K562 (cell line): ENCODE results near the gene SNX18. TPM values are rescaled to one million over a fixed set of nuclear protein-coding genes. Genes with fewer than 3 reads are reported as not detected.

Experiments
- ATAC-seq: fragments of 200-7000 bp; cut with Tn5 transposase; 3 replicates; pipeline ENCODE4 v1.9.1; 2020; ENCODE audit warnings: moderate library complexity
- BruUV-seq: library from RNA; stranded (reverse); fragments of 400-500 nt; replicated peaks from 2 replicates; lab custom pipeline; 2021; lab: Mats Ljungman, UMichigan
- CTCF ChIA-PET: fragments of 300-600 bp; formaldehyde crosslinking; extraction: SDS; loops from one replicate; lab custom pipeline; 2021; ENCODE audit warnings: low intra/inter-chr PET ratio; lab: Yijun Ruan, JAX
- POLR2A ChIA-PET: fragments of 300-600, 350-650 bp; sonication (Branson Sonifier 250); formaldehyde crosslinking; extraction: SDS; loops from one replicate; lab custom pipeline; 2021; ENCODE audit warnings: antibody characterized with exemption, inconsistent platforms; lab: Yijun Ruan, JAX
- DNase-seq, 4 experiments: peaks; one replicate each; pipeline versions ENCODE4 v3.0.0 to v3.0.0-alpha.2; 2011 to 2018; ENCODE audit warnings: low spot score in 3 of 4, mixed read lengths in 3 of 4; ENCODE audit errors: extremely low read depth in 1 of 4
- FAIRE-seq: peaks from 2 replicates; lab custom pipeline; 2011; peaks lifted over from hg19 to GRCh38; lab: Jason Lieb, UNC
- H2AFZ ChIP-seq: 2 replicates; pipeline ENCODE4 v1.6.0; 2011; ENCODE audit warnings: low read depth, low read length, control low read depth, inconsistent platforms
- H3K27ac ChIP-seq: fragments of 200-600 bp; 3 replicates; pipeline ENCODE4 v1.8.0; 2011; ENCODE audit warnings: low read depth, mild to moderate bottlenecking, control low read depth, inconsistent platforms, low read length, moderate library complexity, mixed read lengths; ENCODE audit errors: extremely low read depth
- H3K27me3 ChIP-seq, 2 experiments: fragments of 300-600 bp in 1 of 2; 2 replicates in 1 of 2; 3 replicates in 1 of 2; pipeline versions ENCODE4 v1.6.0 to v1.8.0; 2011; ENCODE audit warnings: inconsistent platforms in 2 of 2, low read length in 2 of 2, mild to moderate bottlenecking in 1 of 2, mixed read lengths in 1 of 2, moderate library complexity in 1 of 2; ENCODE audit not compliant: control insufficient read depth in 2 of 2, insufficient read depth in 2 of 2
- H3K36me3 ChIP-seq: fragments of 300-600 bp; 3 replicates; pipeline ENCODE4 v1.8.0; 2011; ENCODE audit warnings: mild to moderate bottlenecking, low read length, inconsistent platforms; ENCODE audit not compliant: control insufficient read depth, insufficient read depth
- H3K4me1 ChIP-seq, 2 experiments: fragments of 200-600 bp in 1 of 2; replicated peaks in 1 of 2; 2 replicates in 1 of 2; 3 replicates in 1 of 2; pipeline versions ENCODE4 v1.5.1 to v1.8.0; 2011; ENCODE audit warnings: inconsistent platforms in 2 of 2, low read length in 2 of 2, mild to moderate bottlenecking in 1 of 2, mixed read lengths in 1 of 2, moderate library complexity in 1 of 2; ENCODE audit not compliant: control insufficient read depth in 2 of 2, insufficient read depth in 2 of 2
- H3K4me2 ChIP-seq: 2 replicates; pipeline ENCODE4 v1.6.1; 2011; ENCODE audit warnings: low read length, control low read depth, inconsistent platforms, mixed read lengths; ENCODE audit not compliant: insufficient read depth
- H3K4me3 ChIP-seq: fragments of 200-600 bp; sonication (generic), shearing (Covaris generic); 2 replicates; pipeline ENCODE4 v1.5.1; 2016; ENCODE audit warnings: control low read depth, inconsistent platforms
- H3K79me2 ChIP-seq: fragments of 200-600 bp; 3 replicates; pipeline ENCODE4 v1.8.0; 2011; ENCODE audit warnings: low read length, inconsistent platforms; ENCODE audit not compliant: control insufficient read depth, insufficient read depth
- H3K9ac ChIP-seq, 2 experiments: 2 replicates each; pipeline versions ENCODE4 v1.6.0 to v1.6.1; 2011; ENCODE audit warnings: low read depth in 2 of 2, low read length in 2 of 2, control low read depth in 1 of 2, inconsistent platforms in 1 of 2, mild to moderate bottlenecking in 1 of 2, mixed read lengths in 1 of 2; ENCODE audit not compliant: insufficient read depth in 1 of 2
- H3K9me1 ChIP-seq: one replicate; pipeline ENCODE4 v1.6.0; 2011; ENCODE audit warnings: inconsistent platforms, mild to moderate bottlenecking, low read length, moderate library complexity; ENCODE audit not compliant: control insufficient read depth, insufficient read depth
- H3K9me3 ChIP-seq: replicated peaks from 2 replicates; pipeline ENCODE4 v1.5.1; 2011; ENCODE audit warnings: low read depth, low read length, inconsistent platforms; ENCODE audit not compliant: control insufficient read depth, insufficient read depth
- H4K20me1 ChIP-seq: replicated peaks from 2 replicates; pipeline ENCODE4 v1.6.1; 2011; ENCODE audit warnings: low read length, inconsistent platforms, mixed read lengths; ENCODE audit not compliant: control insufficient read depth, insufficient read depth
- EP400 ChIP-seq: fragments of 450-650 bp; IDR thresholded peaks from 2 replicates; pipeline ENCODE4 v1.6.1; 2017; ENCODE audit warnings: antibody characterized with exemption, mild to moderate bottlenecking, moderate library complexity
- ILK ChIP-seq: fragments of 450-650 bp; IDR thresholded peaks from 2 replicates; pipeline ENCODE4 v1.6.1; 2016; ENCODE audit warnings: missing genetic modification characterization, low read depth, mild to moderate bottlenecking, missing compliant biosample characterization, moderate library complexity, borderline replicate concordance
- SIRT6 ChIP-seq: IDR thresholded peaks from one replicate; pipeline ENCODE4 v1.6.1; 2012; ENCODE audit warnings: low read depth, mild to moderate bottlenecking, control low read depth, inconsistent platforms, low read length, moderate library complexity
- SOX6 ChIP-seq: fragments of 450-650 bp; IDR thresholded peaks from 2 replicates; pipeline ENCODE4 v1.6.1; 2014; ENCODE audit warnings: mild to moderate bottlenecking
- ZBTB12 ChIP-seq: fragments of 250-450 bp; sonication (Bioruptor Pico); IDR thresholded peaks from 2 replicates; pipeline ENCODE4 v1.4.0; 2020
- ZBTB9 ChIP-seq: fragments of 450-650 bp; formaldehyde crosslinking; IDR thresholded peaks from 2 replicates; pipeline ENCODE4 v1.4.0; 2020; ENCODE audit warnings: mild to moderate bottlenecking, moderate library complexity
- ZC3H4 ChIP-seq: sonication (generic); formaldehyde crosslinking; IDR thresholded peaks from 2 replicates; pipeline ENCODE4 v1.9.0; 2021; ENCODE audit warnings: missing genetic modification reagents, borderline replicate concordance
- ZNF324 ChIP-seq: fragments of 250-450 bp; sonication (Bioruptor Pico); IDR thresholded peaks from 2 replicates; pipeline ENCODE4 v1.4.0; 2020; ENCODE audit warnings: mild to moderate bottlenecking
- ZNF655 ChIP-seq: fragments of 250-450 bp; sonication (Bioruptor Pico); IDR thresholded peaks from 2 replicates; pipeline ENCODE4 v1.5.0; 2021
- ZNF76 ChIP-seq: fragments of 250-450 bp; sonication (Bioruptor Pico); IDR thresholded peaks from 2 replicates; pipeline ENCODE4 v1.4.0; 2020; ENCODE audit warnings: mild to moderate bottlenecking, moderate library complexity, borderline replicate concordance
- WGBS: fragments of 100-300 bp; shearing (Covaris generic); methylation state at CpG from one replicate; pipeline ENCODE4 v1.1.6; 2016; ENCODE audit warnings: low coverage, mixed read lengths; ENCODE audit not compliant: insufficient coverage; ENCODE audit errors: missing lambda C conversion rate; 5-methylcytosine and 5-hydroxymethylcytosine counted together
- in situ Hi-C: fragments of 300-500 bp; cut with MboI; formaldehyde crosslinking; loops from 4 replicates; pipeline ENCODE4 v1.15.0; 2018; ENCODE audit warnings: inconsistent platforms, mixed read lengths
- intact Hi-C: fragments of 100-400 bp; cut with micrococcal nuclease; formaldehyde crosslinking; loops from 2 replicates; pipeline ENCODE4 v1.14.2; 2022
- polyA plus RNA-seq, 8 experiments: library from polyadenylated mRNA; depleted of rRNA in 4 of 8; stranded (reverse) in 5 of 8; unstranded in 3 of 8; fragments of >200 nt; fragmentation: Nextera tagmentation in 2 of 8; fragmentation: Illumina TruSeq in 1 of 8; extraction: Ambion mirVana in 2 of 8; extraction: Trizol in 1 of 8; gene quantifications; 2 replicates each; pipeline versions ENCODE4 v1.2.1 to v1.2.3, GENCODE V29; 2011 to 2014; ENCODE audit warnings: inconsistent platforms in 1 of 8, missing spikeins in 1 of 8
- total RNA-seq, 7 experiments: library from RNA; depleted of rRNA in 6 of 7; stranded (reverse); fragments of >200 nt in 6 of 7; fragmentation: Illumina TruSeq in 2 of 7; extraction: Trizol in 2 of 7; gene quantifications; 2 replicates each; pipeline versions ENCODE4 v1.2.1 to v1.2.3, GENCODE V29; 2011 to 2021; ENCODE audit warnings: low replicate concordance in 1 of 7

Gene SNX18
- total and polyA plus RNA-seq, 9 of the 15 experiments (the other 6 are each of a cell fraction or from before 2014, with no cell fraction given) = 2.3 to 8.8 (median 6.0) TPM

GRCh38 chr5:54551292-54551691 lies 33.7 kb downstream of the SNX18 start:
- BruUV-seq = no TSS peak
- FAIRE-seq (no peak), DNase-seq (no peak), ATAC-seq (no peak)
- WGBS = 64% methylated on average over 8 of the region's 8 CpGs
- Histone ChIP-seq H3K4me2 (no peak overlapping the region), H3K9ac (no peak overlapping the region), H3K9me1 (no peaks in the 10 kb centered on the region), H2AFZ (no peak overlapping the region), H3K4me1 (no peaks in the 10 kb centered on the region), H3K9me3 (no peaks in the 10 kb centered on the region), H3K4me3 (no peak overlapping the region), H3K79me2 (no peaks in the 10 kb centered on the region), H4K20me1 (no peaks in the 10 kb centered on the region), H3K27ac (no peak overlapping the region), H3K27me3 (peaks cover 0 to 5% of the 10 kb centered on the region in 2 experiments; a peak in 1 of 5 replicates), H3K36me3 (no peaks in the 10 kb centered on the region)
- intact Hi-C loops (no loop called here), in situ Hi-C loops (no loop called here)
- POLR2A ChIA-PET = no interaction called here
- CTCF ChIA-PET = no interaction called here
- TF ChIP-seq SIRT6 (no peak), ZNF324 (CRISPR knock-in tag) (no peak), ZBTB12 (CRISPR knock-in tag) (no peak), ZNF655 (CRISPR knock-in tag) (no peak), ZC3H4 (CRISPR knock-in tag) (no peak), EP400 (no peak), SOX6 (no peak), ILK (tag) (no peak), ZNF76 (no peak), ZBTB9 (CRISPR knock-in tag) (no peak)
